Gastrocnemius medialis (tissue), 4 donors: ENCODE measurements around the gene AGRN. TPM values are rescaled to one million over a fixed set of nuclear protein-coding genes. Genes with fewer than 3 reads are reported as not detected.
A peak's percentile ranks its signal among the peaks of the same experiment; 100 is the strongest.
"Not testable (repeated sequence)": the region's sequence is repeated elsewhere in the genome, so short reads cannot be mapped to it uniquely, and the experiment has no call there.

ENCODE experiments used
- ATAC-seq, 2 donors: fragments of 150-250 bp; one replicate each; pipeline ENCODE4 v1.9.1; 2016
- DNase-seq, 2 donors: peaks; one replicate each; pipeline ENCODE4 v3.0.0-alpha.2; 2019
- H3K27ac ChIP-seq, 4 donors: fragments of 200-600 bp; sonication (generic); 1 replicate in 1 of 4; 2 replicates in 3 of 4; pipeline ENCODE4 v1.5.1; 2016 to 2018; ENCODE audit warnings: mild to moderate bottlenecking in 2 of 4, moderate library complexity in 1 of 4
- H3K27me3 ChIP-seq, 3 donors: fragments of 200-600 bp; sonication (generic) in 2 of 3; 1 replicate in 1 of 3; 2 replicates in 2 of 3; pipeline versions ENCODE4 v1.5.1 to v1.6.0; 2016 to 2019; ENCODE audit warnings: mild to moderate bottlenecking in 1 of 3, moderate library complexity in 1 of 3
- H3K36me3 ChIP-seq, 2 donors: fragments of 200-600 bp; sonication (generic) in 1 of 2; one replicate each; pipeline ENCODE4 v1.5.1; 2017 to 2018
- H3K4me1 ChIP-seq, 2 donors: fragments of 200-600 bp; sonication (generic) in 1 of 2; one replicate each; pipeline ENCODE4 v1.5.1; 2016 to 2017; ENCODE audit warnings: mild to moderate bottlenecking in 2 of 2
- H3K4me3 ChIP-seq, 4 donors: fragments of 200-600 bp; sonication (generic) in 3 of 4; 1 replicate in 1 of 4; 2 replicates in 3 of 4; pipeline ENCODE4 v1.5.1; 2016 to 2019; ENCODE audit warnings: mild to moderate bottlenecking in 2 of 4
- H3K9me3 ChIP-seq, 3 donors: fragments of 200-600 bp; sonication (generic) in 2 of 3; 1 replicate in 1 of 3; 2 replicates in 2 of 3; pipeline ENCODE4 v1.5.1; 2016 to 2019
- CTCF ChIP-seq, 5 experiments: fragments of 450-650 bp in 3 of 5; fragments of 200-600 bp in 2 of 5; sonication (generic) in 2 of 5; IDR thresholded peaks in 4 of 5; conservative IDR thresholded peaks in 1 of 5; 1 replicate in 4 of 5; 2 replicates in 1 of 5; pipeline ENCODE4 v1.5.1; 2016 to 2019; ENCODE audit warnings: antibody characterized with exemption in 5 of 5, mild to moderate bottlenecking in 3 of 5, moderate library complexity in 3 of 5
- POLR2A ChIP-seq, 2 donors: fragments of 450-650 bp; IDR thresholded peaks; one replicate each; pipeline ENCODE4 v1.6.1; 2017; ENCODE audit warnings: antibody characterized with exemption in 2 of 2, mild to moderate bottlenecking in 2 of 2, moderate library complexity in 2 of 2
- in situ Hi-C, 4 donors: fragments of 200-750 bp; cut with MboI; loops; one replicate each; pipeline versions ENCODE4 v1.15.0 to v1.8.0; 2017; ENCODE audit warnings: low sequenced_read_pairs in 4 of 4
- intact Hi-C: fragments of 100-400 bp; cut with DNase I; formaldehyde crosslinking; loops from one replicate; pipeline ENCODE4 v1.15.1; 2023; ENCODE audit warnings: low total_unique reads
- total RNA-seq, 4 donors: library from RNA; depleted of rRNA; stranded (reverse); fragments of >200 nt; gene quantifications; one replicate each; pipeline versions ENCODE4 v1.1.0 to v1.2.3, GENCODE V29; 2016

The AGRN gene
- total RNA-seq, 4 donors from 2014 or later = 2.0 to 3.8 (median 3.1) TPM

- in situ Hi-C loops = no loop called here
- Histone ChIP-seq H3K4me1 (peaks cover 3 to 10% of the 10 kb centered on the region in 2 donors), H3K27ac (peak overlapping the region; percentile 81 to 86 (median 84)), H3K9me3 (no peaks in the 10 kb centered on the region), H3K4me3 (peak overlapping the region in 3 of 4 donors; percentile 71 to 78 (median 72)), H3K27me3 (no peaks in the 10 kb centered on the region), H3K36me3 (no peaks in the 10 kb centered on the region)
- intact Hi-C loops = no loop called here
- peak in 1 of 5 experiments; percentile 22 for TF ChIP-seq CTCF (IDR thresholded peaks at IDR 0.05 in 4 of 5, conservative IDR thresholded peaks at IDR 0.05 in 1 of 5)
- TF ChIP-seq POLR2A (IDR thresholded peaks at IDR 0.05) = no peak
- ATAC-seq = no peak
- DNase-seq = no peak
Measured at GRCh38 chr1:1014799-1015681, 4.9 kb upstream of the AGRN start.

GRCh38 chr1:1017397-1018320 lies 2.3 kb upstream of the AGRN start:
- DNase-seq, H3K9me3 ChIP-seq, H3K4me3 ChIP-seq, H3K36me3 ChIP-seq, H3K27ac ChIP-seq, in situ Hi-C loops, ATAC-seq: not testable (repeated sequence)
- intact Hi-C loops = loop anchor here (2.0 kb wide), 1 partner anchor 17 kb away; the partner anchor contains the start of gene HES4
- Histone ChIP-seq H3K4me1 (peaks cover 3 to 18% of the 10 kb centered on the region in 2 donors), H3K27me3 (peaks cover 6 to 10% (median 10%) of the 10 kb centered on the region in 3 donors)

DNA sequence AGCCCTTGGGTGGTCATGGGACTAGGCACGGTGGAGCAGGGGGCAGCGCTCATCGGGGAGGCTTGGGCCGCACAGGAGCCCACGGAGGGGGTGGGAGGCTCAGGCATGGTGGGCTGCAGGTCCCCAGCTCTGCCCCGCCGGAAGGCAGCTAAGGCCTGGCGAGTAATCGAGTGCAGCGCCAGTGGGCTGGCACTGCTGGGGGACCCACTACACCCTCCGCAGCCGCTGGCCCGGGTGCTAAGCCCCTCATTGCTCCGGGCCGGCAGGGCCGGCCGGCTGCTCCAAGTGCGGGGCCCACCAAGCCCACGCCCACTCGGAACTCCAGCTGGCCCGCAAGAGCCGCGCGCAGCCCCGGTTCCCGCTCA lies 1.6 kb upstream of the AGRN start:
- H3K27me3 ChIP-seq = peaks cover 6 to 10% (median 10%) of the 10 kb centered on the region in 3 donors
- H3K4me1 ChIP-seq = peaks cover 3 to 15% of the 10 kb centered on the region in 2 donors
- H3K9me3 ChIP-seq, in situ Hi-C loops, H3K27ac ChIP-seq, H3K4me3 ChIP-seq, DNase-seq, H3K36me3 ChIP-seq, ATAC-seq: not testable (repeated sequence)
- intact Hi-C loops = loop anchor here (2.0 kb wide), 1 partner anchor 18 kb away; the partner anchor contains the start of gene HES4

DNA sequence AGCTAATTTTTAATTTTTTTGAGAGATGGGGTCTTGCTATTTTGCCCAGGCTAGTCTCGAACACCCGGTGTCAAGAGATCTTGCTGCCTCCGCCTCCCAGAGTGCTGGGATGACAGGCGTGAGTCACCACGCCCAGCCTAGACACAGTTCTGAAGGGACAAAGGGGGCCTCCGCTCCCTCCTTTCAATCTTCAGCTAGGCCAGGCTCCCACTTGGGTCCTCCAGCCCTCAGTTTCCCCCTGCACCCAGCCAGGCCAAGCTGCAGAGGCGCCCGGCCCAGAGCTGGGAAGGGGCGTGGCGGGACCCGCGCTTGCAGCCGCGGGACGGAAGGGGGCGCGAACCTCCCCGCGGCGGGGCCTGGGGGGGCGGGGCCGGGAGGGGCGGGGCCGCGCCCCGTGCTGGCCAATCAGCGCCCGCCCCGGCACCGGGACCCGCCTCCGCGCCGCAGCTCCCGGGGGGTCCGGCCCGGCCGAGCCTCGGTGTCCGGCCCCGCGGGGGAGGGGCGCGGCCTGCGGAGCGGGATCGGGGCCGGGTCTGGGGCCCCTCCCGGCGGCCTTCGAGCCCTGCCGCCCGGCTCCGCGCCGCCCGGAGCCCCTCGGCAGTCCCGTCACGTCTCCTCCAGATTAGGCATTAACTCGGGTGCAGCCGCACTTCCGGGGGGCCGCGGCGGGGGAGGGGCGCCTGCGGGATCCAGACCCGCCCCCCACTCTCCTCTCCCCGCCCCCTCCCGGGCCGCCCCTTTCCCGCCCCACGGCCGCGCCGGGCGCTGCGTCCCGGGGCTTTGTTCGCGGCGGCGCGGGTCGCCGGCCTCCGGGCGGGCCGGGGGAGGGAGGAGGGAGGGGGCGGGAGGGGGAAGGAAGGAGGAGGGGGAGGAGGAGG lies 559 bp upstream of the AGRN start:
- in situ Hi-C loops (no loop called here), intact Hi-C loops (loop anchor here (2.0 kb wide), 1 partner anchor 19 kb away; the partner anchor contains the start of gene HES4)
- H3K27me3 ChIP-seq = peaks cover 6 to 10% (median 10%) of the 10 kb centered on the region in 3 donors
- peaks cover 3 to 9% of the 10 kb centered on the region in 2 donors for H3K4me1 ChIP-seq
- no peaks in the 10 kb centered on the region for H3K36me3 ChIP-seq
- TF ChIP-seq CTCF (IDR thresholded peaks at IDR 0.05 in 4 of 5, conservative IDR thresholded peaks at IDR 0.05 in 1 of 5) (peak; percentile 13 to 83 (median 53)), POLR2A (IDR thresholded peaks at IDR 0.05) (peak; percentile 8 to 37)
- peak; percentile 89 to 91 for ATAC-seq
- peak; percentile 68 to 77 for DNase-seq
- H3K27ac ChIP-seq = peak overlapping the region; percentile 73 to 90 (median 87)
- H3K4me3 ChIP-seq = peak overlapping the region; percentile 51 to 77 (median 63)
- H3K9me3 ChIP-seq = no peaks in the 10 kb centered on the region
